NB4 (cell line): ENCODE data around the gene CENPL.

Experiments
- MYC ChIP-seq: IDR thresholded peaks from 2 replicates; pipeline ENCODE4 v1.6.1; 2011; ENCODE audit warnings: low read depth, low read length
- POLR2A ChIP-seq: IDR thresholded peaks from 2 replicates; pipeline ENCODE4 v1.6.1; 2011; ENCODE audit warnings: mild to moderate bottlenecking; ENCODE audit not compliant: insufficient read length; ENCODE audit errors: extremely low read depth
- TF ChIP-seq, protein P1 (sequence below): IDR thresholded peaks from one replicate; pipeline ENCODE4 v1.5.1; 2012; ENCODE audit warnings: low read depth, low read length
- TF ChIP-seq, protein P2 (sequence below): IDR thresholded peaks from 2 replicates; pipeline ENCODE4 v1.6.1; 2011; ENCODE audit warnings: low read depth, low read length

DNA sequence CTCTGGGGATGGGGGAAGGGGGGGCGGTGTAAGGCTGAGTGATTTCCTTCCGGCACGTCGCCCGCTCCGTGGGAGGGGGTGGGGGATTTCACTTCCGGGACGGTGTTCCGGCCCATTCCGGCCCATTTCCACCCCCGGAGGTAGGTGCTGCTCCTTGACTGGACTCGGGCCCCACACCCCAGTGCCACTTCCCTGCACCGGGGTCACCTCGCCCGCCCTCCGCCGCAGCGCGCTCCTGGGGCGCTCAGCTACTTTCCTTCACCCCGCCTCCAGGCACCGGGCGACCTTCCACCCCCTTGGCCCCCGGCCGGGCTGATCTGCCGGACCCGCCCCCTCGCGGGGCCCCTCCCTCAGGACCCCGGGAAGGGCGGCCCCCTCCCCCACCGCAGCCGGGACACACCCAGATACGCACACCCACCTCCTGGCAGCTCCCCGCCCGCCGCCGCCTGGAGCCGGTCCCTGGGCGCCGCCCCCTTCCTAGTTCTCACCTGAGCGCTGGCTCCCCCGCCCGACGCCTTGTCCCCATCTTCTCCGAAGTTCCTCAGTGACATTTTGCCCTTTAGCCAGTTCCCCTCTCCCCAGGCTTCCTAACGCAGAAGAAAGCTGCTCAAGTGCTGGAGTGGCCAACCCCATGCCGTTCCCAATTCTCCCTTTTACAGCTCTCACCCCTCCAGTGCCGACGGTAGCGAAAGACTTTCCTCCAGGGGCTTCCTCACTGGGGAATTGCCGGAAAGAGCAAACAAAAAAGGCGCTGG is 43.8 kb upstream of the CENPL start, which contains the start of gene ZBTB37:
- TF ChIP-seq, protein P1, sequence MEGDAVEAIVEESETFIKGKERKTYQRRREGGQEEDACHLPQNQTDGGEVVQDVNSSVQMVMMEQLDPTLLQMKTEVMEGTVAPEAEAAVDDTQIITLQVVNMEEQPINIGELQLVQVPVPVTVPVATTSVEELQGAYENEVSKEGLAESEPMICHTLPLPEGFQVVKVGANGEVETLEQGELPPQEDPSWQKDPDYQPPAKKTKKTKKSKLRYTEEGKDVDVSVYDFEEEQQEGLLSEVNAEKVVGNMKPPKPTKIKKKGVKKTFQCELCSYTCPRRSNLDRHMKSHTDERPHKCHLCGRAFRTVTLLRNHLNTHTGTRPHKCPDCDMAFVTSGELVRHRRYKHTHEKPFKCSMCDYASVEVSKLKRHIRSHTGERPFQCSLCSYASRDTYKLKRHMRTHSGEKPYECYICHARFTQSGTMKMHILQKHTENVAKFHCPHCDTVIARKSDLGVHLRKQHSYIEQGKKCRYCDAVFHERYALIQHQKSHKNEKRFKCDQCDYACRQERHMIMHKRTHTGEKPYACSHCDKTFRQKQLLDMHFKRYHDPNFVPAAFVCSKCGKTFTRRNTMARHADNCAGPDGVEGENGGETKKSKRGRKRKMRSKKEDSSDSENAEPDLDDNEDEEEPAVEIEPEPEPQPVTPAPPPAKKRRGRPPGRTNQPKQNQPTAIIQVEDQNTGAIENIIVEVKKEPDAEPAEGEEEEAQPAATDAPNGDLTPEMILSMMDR, result no peak
- no peak for TF ChIP-seq POLR2A
- TF ChIP-seq, protein P2, sequence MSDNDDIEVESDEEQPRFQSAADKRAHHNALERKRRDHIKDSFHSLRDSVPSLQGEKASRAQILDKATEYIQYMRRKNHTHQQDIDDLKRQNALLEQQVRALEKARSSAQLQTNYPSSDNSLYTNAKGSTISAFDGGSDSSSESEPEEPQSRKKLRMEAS, result no peak
- no peak for TF ChIP-seq MYC
